BLaER1 treated with 17β-estradiol and CSF1 and Interleukin-3, amounts not matched to agents 10 nM and 100 nM (cell line): ENCODE data around the gene PDE4A.
"Not testable (repeated sequence)": the region's sequence is repeated elsewhere in the genome, so short reads cannot be mapped to it uniquely, and the experiment has no call there.

Source experiments
- H3K27ac ChIP-seq, 11 experiments: shearing (Covaris generic); formaldehyde crosslinking; 2 replicates each; pipeline ENCODE4 v1.8.1; 2022
- H3K27me3 ChIP-seq, 11 experiments: shearing (Covaris generic); formaldehyde crosslinking; 2 replicates each; pipeline ENCODE4 v1.8.1; 2022
- H3K36me3 ChIP-seq, 11 experiments: shearing (Covaris generic); formaldehyde crosslinking; 2 replicates each; pipeline ENCODE4 v1.8.1; 2022
- H3K4me1 ChIP-seq, 10 experiments: shearing (Covaris generic); formaldehyde crosslinking; 2 replicates each; pipeline ENCODE4 v1.8.1; 2022
- H3K4me2 ChIP-seq, 11 experiments: shearing (Covaris generic); formaldehyde crosslinking; 2 replicates each; pipeline ENCODE4 v1.8.1; 2022
- H3K4me3 ChIP-seq, 10 experiments: shearing (Covaris generic); formaldehyde crosslinking; 2 replicates each; pipeline ENCODE4 v1.8.1; 2022
- H3K9ac ChIP-seq, 11 experiments: shearing (Covaris generic); formaldehyde crosslinking; 2 replicates each; pipeline ENCODE4 v1.8.1; 2022
- H3K9me3 ChIP-seq, 11 experiments: shearing (Covaris generic); formaldehyde crosslinking; replicated peaks in 1 of 11; 2 replicates each; pipeline ENCODE4 v1.8.1; 2022
- H4K20me1 ChIP-seq, 11 experiments: shearing (Covaris generic); formaldehyde crosslinking; 2 replicates each; pipeline ENCODE4 v1.8.1; 2022
- Cebpa-rat ChIP-seq, 11 experiments: shearing (Covaris generic); IDR thresholded peaks; 2 replicates each; pipeline ENCODE4 v1.8.1; 2022

Gene PDE4A

DNA sequence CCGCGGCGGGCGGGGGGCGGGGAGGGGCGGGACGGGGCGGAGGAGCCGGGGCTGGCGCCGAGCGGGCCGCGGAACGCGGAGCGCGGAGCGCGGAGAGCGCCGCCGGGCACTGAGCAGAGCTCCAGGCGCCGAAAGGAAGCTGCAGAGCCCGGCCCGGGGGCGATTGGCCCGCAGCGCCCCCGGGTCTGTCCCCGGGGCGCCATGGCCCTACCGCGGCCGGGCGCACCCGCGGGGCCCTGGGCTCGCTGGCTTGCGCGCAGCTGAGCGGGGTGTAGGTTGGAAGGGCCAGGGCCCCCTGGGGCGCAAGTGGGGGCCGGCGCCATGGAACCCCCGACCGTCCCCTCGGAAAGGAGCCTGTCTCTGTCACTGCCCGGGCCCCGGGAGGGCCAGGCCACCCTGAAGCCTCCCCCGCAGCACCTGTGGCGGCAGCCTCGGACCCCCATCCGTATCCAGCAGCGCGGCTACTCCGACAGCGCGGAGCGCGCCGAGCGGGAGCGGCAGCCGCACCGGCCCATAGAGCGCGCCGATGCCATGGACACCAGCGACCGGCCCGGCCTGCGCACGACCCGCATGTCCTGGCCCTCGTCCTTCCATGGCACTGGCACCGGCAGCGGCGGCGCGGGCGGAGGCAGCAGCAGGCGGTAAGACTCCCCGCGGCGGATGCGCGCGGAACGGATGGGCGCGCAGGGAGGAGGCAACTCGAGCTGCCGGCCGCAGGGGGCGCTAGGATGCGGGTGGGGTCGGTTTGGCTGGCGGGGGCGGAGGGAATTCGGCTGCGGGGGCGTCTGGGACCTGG, at the start of gene PDE4A:
Gene PDE4A, plus strand, starts transcription at position 95 of the 796 bp plus-strand sequence. Its CDS starts 227 bp downstream, at position 322.
- H4K20me1 ChIP-seq: peaks cover 0 to 54% (median 22%) of the 10 kb centered on the region in 11 experiments; a peak in 13 of 22 replicates
- peaks cover 68 to 81% (median 73%) of the 10 kb centered on the region in 10 experiments for H3K4me1 ChIP-seq
- peak within 1 kb of the TSS; percentile 79 to 90 (median 84) for H3K4me3 ChIP-seq
- peak within 1 kb of the TSS; percentile 77 to 93 (median 85) for H3K9ac ChIP-seq
- no peaks in the 10 kb centered on the region for H3K36me3 ChIP-seq
- TF ChIP-seq Cebpa-rat (IDR thresholded peaks at IDR 0.05): no peak
- H3K4me2 ChIP-seq: peak within 1 kb of the TSS; percentile 94 to 100 (median 98)
- H3K9me3 ChIP-seq: no peaks in the 10 kb centered on the region
- H3K27me3 ChIP-seq: peaks cover 0 to 12% (median 0%) of the 10 kb centered on the region in 11 experiments; a peak in 3 of 22 replicates
- peak within 1 kb of the TSS; percentile 62 to 90 (median 86) for H3K27ac ChIP-seq

DNA sequence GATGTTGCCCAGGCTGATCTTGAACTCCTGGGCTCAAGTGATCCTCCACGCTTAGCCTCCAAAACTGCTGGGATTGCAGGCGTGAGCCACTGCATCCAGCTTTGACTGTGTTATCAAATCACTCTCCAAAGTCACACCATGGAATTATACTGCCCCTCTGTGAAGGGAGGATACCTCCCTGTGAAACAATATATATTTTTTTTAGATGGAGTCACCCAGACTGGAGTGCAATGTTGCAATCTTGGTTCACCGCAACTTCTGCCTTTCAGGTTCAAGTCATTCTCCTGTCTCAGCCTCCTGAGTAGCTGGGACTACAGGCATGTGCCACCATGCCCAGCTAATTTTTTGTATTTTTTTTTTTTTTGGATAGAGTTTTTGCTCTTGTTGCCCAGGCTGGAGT, 47.6 kb upstream of the PDE4A start:
- no peaks in the 10 kb centered on the region for H3K27me3 ChIP-seq
- TF ChIP-seq Cebpa-rat (IDR thresholded peaks at IDR 0.05): 0 out of 22 replicates have a peak, but pooled peaks of 1 of the 11 experiments have one; percentile 10
- peak overlapping the region in 3 of 11 experiments; percentile 9 to 44 (median 32); a peak in 2 of 22 replicates for H3K4me2 ChIP-seq
- H3K27ac ChIP-seq: peak overlapping the region in 2 of 11 experiments; percentile 40 to 56; a peak in 2 of 22 replicates
- peak overlapping the region in 2 of 11 experiments; percentile 21 to 23; a peak in 2 of 22 replicates for H3K9ac ChIP-seq
- peaks cover 0 to 16% (median 8%) of the 10 kb centered on the region in 10 experiments; a peak in 11 of 20 replicates for H3K4me1 ChIP-seq
- no peak overlapping the region for H3K4me3 ChIP-seq
- peaks cover 0 to 24% (median 6%) of the 10 kb centered on the region in 11 experiments; a peak in 10 of 22 replicates for H4K20me1 ChIP-seq
- H3K36me3 ChIP-seq: peaks cover 76 to 86% (median 81%) of the 10 kb centered on the region in 11 experiments
- peaks cover 0 to 15% (median 0%) of the 10 kb centered on the region in 11 experiments; a peak in 6 of 22 replicates for H3K9me3 ChIP-seq

DNA sequence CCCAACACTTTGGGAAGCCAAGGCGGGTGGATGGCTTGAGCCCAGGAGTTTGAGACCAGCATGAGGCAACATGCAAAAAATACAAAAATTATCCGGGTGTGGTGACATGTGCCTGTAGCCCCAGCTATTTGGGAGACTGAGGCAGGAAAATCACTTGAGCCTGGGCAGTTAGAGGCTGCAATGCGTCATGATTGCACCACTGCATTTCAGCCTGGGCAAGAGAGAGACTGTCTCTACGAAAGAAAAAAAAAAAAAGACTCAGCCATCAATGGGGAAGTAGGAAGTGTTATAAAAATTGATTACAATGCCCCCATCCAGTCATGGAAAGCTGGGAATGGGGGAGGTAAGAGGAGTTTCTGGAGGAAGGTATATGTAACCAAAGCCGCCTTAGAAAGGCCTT, 45.4 kb upstream of the PDE4A start:
- Histone ChIP-seq H3K36me3 (peaks cover 66 to 76% (median 71%) of the 10 kb centered on the region in 11 experiments), H4K20me1 (peaks cover 0 to 15% (median 0%) of the 10 kb centered on the region in 11 experiments; a peak in 5 of 22 replicates), H3K27me3 (no peaks in the 10 kb centered on the region), H3K9me3 (no peaks in the 10 kb centered on the region), H3K27ac (no peak overlapping the region), H3K4me1 (peaks cover 9 to 34% (median 15%) of the 10 kb centered on the region in 10 experiments), H3K4me3 (no peak overlapping the region), H3K9ac (no peak overlapping the region), H3K4me2 (no peak overlapping the region)
- no peak for TF ChIP-seq Cebpa-rat (IDR thresholded peaks at IDR 0.05)

DNA sequence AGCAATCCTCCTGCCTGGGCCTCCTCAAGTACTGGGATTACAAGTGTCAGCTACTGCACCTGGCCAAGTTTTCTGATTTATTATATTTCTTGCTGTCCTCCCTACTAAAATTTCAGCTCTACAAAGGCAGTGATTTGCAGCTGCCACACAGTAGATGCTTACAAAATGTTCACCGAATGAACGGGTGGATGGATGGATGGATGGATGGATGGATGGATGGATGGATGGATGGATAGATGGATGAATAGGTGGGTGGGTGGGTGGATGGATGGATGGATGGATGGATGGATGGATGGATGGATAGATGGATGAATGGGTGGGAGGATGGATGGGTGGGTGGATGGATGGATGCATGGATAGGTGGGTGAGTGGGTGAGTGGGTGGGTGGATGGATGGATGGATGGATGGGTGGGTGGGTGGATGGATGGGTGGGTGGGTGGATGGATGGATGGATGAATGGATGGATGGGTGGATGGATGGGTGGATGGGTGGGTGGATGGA, 43.1 kb upstream of the PDE4A start:
- H3K4me1 ChIP-seq: peaks cover 16 to 43% (median 23%) of the 10 kb centered on the region in 10 experiments
- H3K27me3 ChIP-seq, H3K9me3 ChIP-seq, H3K9ac ChIP-seq, H3K27ac ChIP-seq, H3K4me3 ChIP-seq, H3K4me2 ChIP-seq: not testable (repeated sequence)
- peaks cover 0 to 15% (median 0%) of the 10 kb centered on the region in 11 experiments; a peak in 3 of 22 replicates for H4K20me1 ChIP-seq
- H3K36me3 ChIP-seq: peaks cover 47 to 54% (median 49%) of the 10 kb centered on the region in 11 experiments

DNA sequence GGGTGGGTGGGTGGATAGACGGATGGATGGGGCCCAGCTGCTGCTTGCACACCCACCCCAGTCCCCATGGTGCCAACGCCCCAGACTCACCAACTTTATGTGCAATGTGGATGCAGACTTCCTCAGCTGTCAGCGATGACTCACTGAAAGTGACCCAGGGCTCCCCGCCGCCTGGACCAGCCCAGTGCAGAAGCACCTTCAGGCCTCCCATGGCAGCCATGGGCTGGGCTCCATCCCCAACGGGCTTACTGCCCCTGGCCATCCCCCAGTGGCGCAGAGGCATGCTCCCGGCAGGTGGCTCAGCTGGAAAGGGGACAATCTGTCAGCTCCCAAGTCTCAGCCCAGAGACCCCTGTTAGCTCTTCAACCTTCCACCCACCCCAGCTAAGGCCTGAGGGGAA, 42.2 kb upstream of the PDE4A start:
- peak overlapping the region in 5 of 11 experiments; percentile 2 to 96 (median 93); a peak in 4 of 22 replicates for H3K4me2 ChIP-seq
- no peak for TF ChIP-seq Cebpa-rat (IDR thresholded peaks at IDR 0.05)

DNA sequence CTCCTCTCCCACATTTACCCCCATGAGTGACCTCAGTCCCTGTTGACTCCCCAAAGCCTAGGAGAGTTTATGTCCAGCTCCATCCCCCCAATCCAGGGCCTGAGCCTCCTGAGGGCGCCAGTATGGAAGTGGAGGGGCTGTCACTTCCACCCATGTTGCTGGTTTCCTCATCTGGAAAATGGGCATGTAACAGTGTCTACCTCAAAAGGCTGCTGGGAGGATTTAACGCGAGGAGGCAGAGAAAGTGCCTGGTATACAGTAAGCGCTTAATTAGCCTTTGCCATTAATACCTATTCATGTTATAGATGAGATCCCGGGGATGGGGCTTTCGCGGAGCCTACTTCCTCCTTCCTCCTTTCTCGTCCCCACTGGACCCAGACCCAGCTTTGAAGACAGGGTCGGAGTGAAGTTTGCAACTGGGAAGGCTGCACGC, 40.4 kb upstream of the PDE4A start:
- Histone ChIP-seq H4K20me1 (no peaks in the 10 kb centered on the region; a peak in 1 of 22 replicates), H3K9ac (peak overlapping the region; percentile 81 to 93 (median 88)), H3K27ac (peak overlapping the region; percentile 72 to 89 (median 81)), H3K27me3 (no peaks in the 10 kb centered on the region), H3K4me3 (peak overlapping the region; percentile 78 to 98 (median 91)), H3K4me2 (peak overlapping the region; percentile 82 to 96 (median 94)), H3K36me3 (peaks cover 28 to 32% (median 29%) of the 10 kb centered on the region in 11 experiments), H3K9me3 (no peaks in the 10 kb centered on the region), H3K4me1 (peaks cover 16 to 32% (median 18%) of the 10 kb centered on the region in 10 experiments)
- no peak for TF ChIP-seq Cebpa-rat (IDR thresholded peaks at IDR 0.05)

More for the DNA sequence above, 42.2 kb upstream of the PDE4A start:
- Histone ChIP-seq H3K9ac (no peak overlapping the region), H3K27ac (no peak overlapping the region), H3K4me3 (no peak overlapping the region), H4K20me1 (peaks cover 0 to 7% (median 0%) of the 10 kb centered on the region in 11 experiments; a peak in 2 of 22 replicates), H3K9me3 (no peaks in the 10 kb centered on the region), H3K4me1 (peaks cover 16 to 40% (median 23%) of the 10 kb centered on the region in 10 experiments), H3K36me3 (peaks cover 39 to 45% (median 41%) of the 10 kb centered on the region in 11 experiments), H3K27me3 (no peaks in the 10 kb centered on the region)

DNA sequence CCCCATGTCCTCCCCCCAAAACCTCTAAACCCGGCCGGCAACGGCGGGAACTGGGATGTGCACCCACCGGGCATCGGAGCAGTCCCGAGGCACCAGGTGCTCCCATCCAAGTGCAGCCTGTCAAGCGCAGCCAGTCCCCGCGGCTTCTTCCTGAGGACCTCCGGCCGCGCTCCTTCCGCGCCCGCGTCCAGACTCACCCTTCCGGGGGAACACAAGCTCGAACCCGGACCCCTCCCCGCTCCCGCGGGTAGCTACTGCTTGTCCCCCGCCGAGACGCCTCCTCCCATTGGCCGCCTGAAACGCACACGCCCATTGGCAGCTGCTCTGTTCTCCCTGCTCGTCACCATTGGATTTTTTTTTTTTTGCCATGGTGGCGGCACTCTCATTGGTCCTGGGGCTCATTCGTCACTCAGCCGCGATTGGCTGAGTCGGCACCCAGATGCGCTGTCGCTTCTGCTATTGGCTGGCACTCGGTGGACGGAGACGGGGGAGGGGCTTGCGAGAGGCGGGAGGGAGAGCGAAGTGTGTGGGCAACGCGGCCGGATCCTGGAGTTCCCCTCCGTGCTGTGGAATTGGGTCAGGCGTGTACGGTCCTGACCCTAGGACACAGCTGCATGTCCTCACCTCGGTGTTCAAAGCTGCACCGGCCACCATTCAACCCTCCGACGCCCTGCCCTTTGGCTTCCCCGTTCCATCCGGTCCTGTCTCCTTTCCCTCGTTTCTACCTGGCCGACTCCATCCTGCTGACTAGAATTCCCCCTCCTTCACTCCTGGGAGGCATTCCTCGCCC, 39.8 kb upstream of the PDE4A start, which contains the start of gene TYK2:
Gene TYK2, minus strand, starts transcription at position 260 of the 790 bp plus-strand sequence. CDS start 2,166 bp downstream, outside the sequence.
- H3K9ac ChIP-seq: peak within 1 kb of the TSS; percentile 81 to 93 (median 88)
- H3K4me3 ChIP-seq: peak within 1 kb of the TSS; percentile 78 to 98 (median 91)
- no peaks in the 10 kb centered on the region for H4K20me1 ChIP-seq
- TF ChIP-seq Cebpa-rat (IDR thresholded peaks at IDR 0.05): no peak
- H3K4me1 ChIP-seq: peaks cover 16 to 32% (median 18%) of the 10 kb centered on the region in 10 experiments
- no peaks in the 10 kb centered on the region for H3K27me3 ChIP-seq
- peaks cover 22 to 26% (median 23%) of the 10 kb centered on the region in 11 experiments for H3K36me3 ChIP-seq
- peak within 1 kb of the TSS; percentile 85 to 98 (median 96) for H3K4me2 ChIP-seq
- H3K27ac ChIP-seq: peak within 1 kb of the TSS; percentile 72 to 89 (median 81)
- no peaks in the 10 kb centered on the region for H3K9me3 ChIP-seq

DNA sequence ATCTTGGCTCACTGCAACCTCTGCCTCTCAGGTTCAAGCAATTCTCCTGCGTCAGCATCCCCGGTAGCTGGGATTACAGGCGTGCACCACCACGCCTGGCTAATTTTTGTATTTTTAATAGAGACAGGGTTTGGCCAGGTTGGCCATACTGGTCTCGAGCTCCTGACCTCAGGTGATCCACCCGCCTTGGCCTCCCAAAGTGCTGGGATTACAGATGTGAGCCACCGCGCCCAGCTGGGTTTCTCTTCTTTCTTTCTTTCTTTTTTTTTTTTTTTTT, 37.2 kb upstream of the PDE4A start:
- Histone ChIP-seq H3K4me1 (peaks cover 22 to 37% (median 35%) of the 10 kb centered on the region in 10 experiments), H3K36me3 (peaks cover 9 to 11% (median 11%) of the 10 kb centered on the region in 11 experiments)
- H3K9ac ChIP-seq, H3K9me3 ChIP-seq, H3K4me3 ChIP-seq, H4K20me1 ChIP-seq, H3K27me3 ChIP-seq, H3K4me2 ChIP-seq, H3K27ac ChIP-seq: not testable (repeated sequence)
